GM12891 (cell line): ENCODE measurements around the gene NDUFS7.

Experiments used
- PAX5 ChIP-seq: IDR thresholded peaks from 2 replicates; pipeline ENCODE4 v1.6.1; 2011; ENCODE audit warnings: low read length, moderate library complexity, mild to moderate bottlenecking; ENCODE audit not compliant: insufficient read depth, severe bottlenecking
- POLR2A ChIP-seq: IDR thresholded peaks from 2 replicates; pipeline ENCODE4 v1.6.1; 2011; ENCODE audit warnings: low read depth, low read length, control low read depth
- POLR2AphosphoS5 ChIP-seq: IDR thresholded peaks from 2 replicates; pipeline ENCODE4 v1.6.1; 2011; ENCODE audit warnings: low read depth, low read length, control low read depth
- SPI1 ChIP-seq: IDR thresholded peaks from 2 replicates; pipeline ENCODE4 v1.6.1; 2011; ENCODE audit warnings: low read depth, low read length, control low read depth
- TAF1 ChIP-seq: IDR thresholded peaks from 2 replicates; pipeline ENCODE4 v1.6.1; 2011; ENCODE audit warnings: low read depth, low read length, control low read depth

- TF ChIP-seq TAF1, result no peak
- no peak for TF ChIP-seq POLR2A
- no peak for TF ChIP-seq POLR2AphosphoS5
- no peak for TF ChIP-seq SPI1
- no peak for TF ChIP-seq PAX5
Measured at GRCh38 chr19:1432507-1432887, 48.8 kb downstream of the NDUFS7 start.
